Activated CD8-positive, alpha-beta T cell treated with anti-CD3 and anti-CD28 coated beads, Interleukin-2, amount 10 ng/mL, durations not matched to agents 7 days and 5 days (primary cell): ENCODE data around the gene SSBP2. TPM values are rescaled to one million over a fixed set of nuclear protein-coding genes. Genes with fewer than 3 reads are reported as not detected.

Experiments used
- ATAC-seq: fragments of 150-1000 bp; cut with Tn5 transposase; one replicate; pipeline ENCODE4 v1.10.0; 2021; ENCODE audit warnings: moderate library complexity
- CTCF ChIA-PET: fragments of 350-600 bp; sonication (Branson Sonifier 250); formaldehyde crosslinking; loops from one replicate; lab custom pipeline; 2021; ENCODE audit warnings: antibody characterized with exemption; lab: Charles Lee
- POLR2A ChIA-PET: fragments of 350-600 bp; sonication (Branson Sonifier 250); formaldehyde crosslinking; loops from one replicate; lab custom pipeline; 2021; ENCODE audit warnings: antibody characterized with exemption; lab: Charles Lee
- DNase-seq: peaks from one replicate; pipeline ENCODE4 v3.0.0-alpha.2; 2020
- H3K27ac Mint-ChIP-seq: one replicate; pipeline ENCODE4 v1.8.0; 2021; ENCODE audit warnings: mild to moderate bottlenecking, mixed read lengths
- H3K27me3 Mint-ChIP-seq: one replicate; pipeline ENCODE4 v1.8.0; 2021; ENCODE audit warnings: low read depth, mixed read lengths
- H3K36me3 Mint-ChIP-seq: one replicate; pipeline ENCODE4 v1.8.0; 2021; ENCODE audit warnings: low read depth, mixed read lengths
- H3K4me1 Mint-ChIP-seq: one replicate; pipeline ENCODE4 v1.8.0; 2021; ENCODE audit warnings: low read depth, mixed read lengths
- H3K4me3 Mint-ChIP-seq: one replicate; pipeline ENCODE4 v1.8.0; 2021; ENCODE audit warnings: mild to moderate bottlenecking, mixed read lengths
- H3K9me3 Mint-ChIP-seq: one replicate; pipeline ENCODE4 v1.8.0; 2022; ENCODE audit warnings: mixed read lengths; ENCODE audit not compliant: insufficient read depth
- total RNA-seq, 2 experiments: library from RNA; stranded (reverse); gene quantifications; one replicate each; pipeline ENCODE4 v1.2.3, GENCODE V29; 2021

Gene SSBP2
- total RNA-seq, 2 experiments from 2014 or later = 24.3 to 26.7 TPM

- CTCF ChIA-PET = interaction anchor here (0.7 kb wide), 1 partner anchor 24 kb away, joined by 3 read pairs; no protein-coding TSS in a partner anchor
- Mint-ChIP-seq H3K27ac (no peak overlapping the region), H3K36me3 (no peaks in the 10 kb centered on the region), H3K4me3 (no peak overlapping the region), H3K4me1 (no peaks in the 10 kb centered on the region), H3K27me3 (peaks cover 35% of the 10 kb centered on the region), H3K9me3 (no peaks in the 10 kb centered on the region)
- POLR2A ChIA-PET = no interaction called here
- DNase-seq (no peak), ATAC-seq (no peak)
These were observed 349.6 kb downstream of the SSBP2 start for GRCh38 chr5:81401266-81401665.

GRCh38 chr5:81400375-81400774 lies 350.5 kb downstream of the SSBP2 start:
- no peak for ATAC-seq
- no peaks in the 10 kb centered on the region for H3K36me3 Mint-ChIP-seq
- H3K27me3 Mint-ChIP-seq = peaks cover 41% of the 10 kb centered on the region
- CTCF ChIA-PET = no interaction called here
- H3K27ac Mint-ChIP-seq = no peak overlapping the region
- H3K4me3 Mint-ChIP-seq = no peak overlapping the region
- no peak for DNase-seq
- no peaks in the 10 kb centered on the region for H3K4me1 Mint-ChIP-seq
- H3K9me3 Mint-ChIP-seq = no peaks in the 10 kb centered on the region
- POLR2A ChIA-PET = no interaction called here

GRCh38 chr5:81398741-81399140 lies 352.2 kb downstream of the SSBP2 start:
- Mint-ChIP-seq H3K4me3 (no peak overlapping the region), H3K27me3 (peaks cover 48% of the 10 kb centered on the region), H3K9me3 (no peaks in the 10 kb centered on the region), H3K36me3 (no peaks in the 10 kb centered on the region), H3K27ac (no peak overlapping the region), H3K4me1 (no peaks in the 10 kb centered on the region)
- ChIA-PET POLR2A (interaction anchor here (0.6 kb wide), 2 partner anchors 200 to 508 kb away, joined by 4 to 5 read pairs; no protein-coding TSS in a partner anchor), CTCF (no interaction called here)
- ATAC-seq (no peak), DNase-seq (no peak)

- no peaks in the 10 kb centered on the region for H3K36me3 Mint-ChIP-seq
- H3K4me1 Mint-ChIP-seq = peaks cover 3% of the 10 kb centered on the region
- H3K9me3 Mint-ChIP-seq = no peaks in the 10 kb centered on the region
- DNase-seq = no peak
- no peak overlapping the region for H3K4me3 Mint-ChIP-seq
- no peak for ATAC-seq
- no peak overlapping the region for H3K27ac Mint-ChIP-seq
- ChIA-PET POLR2A (no interaction called here), CTCF (no interaction called here)
- H3K27me3 Mint-ChIP-seq = peaks cover 60% of the 10 kb centered on the region
These were observed 353.7 kb downstream of the SSBP2 start for GRCh38 chr5:81397176-81397575.

- no peaks in the 10 kb centered on the region for H3K36me3 Mint-ChIP-seq
- no peak for ATAC-seq
- H3K9me3 Mint-ChIP-seq = no peaks in the 10 kb centered on the region
- no peak overlapping the region for H3K4me3 Mint-ChIP-seq
- H3K27ac Mint-ChIP-seq = no peak overlapping the region
- ChIA-PET POLR2A (no interaction called here), CTCF (interaction anchor here (1.6 kb wide), 1 partner anchor 30 kb away, joined by 3 read pairs; no protein-coding TSS in a partner anchor)
- peaks cover 58% of the 10 kb centered on the region for H3K27me3 Mint-ChIP-seq
- no peak for DNase-seq
- peaks cover 3% of the 10 kb centered on the region for H3K4me1 Mint-ChIP-seq
These were observed 355.6 kb downstream of the SSBP2 start for GRCh38 chr5:81395262-81395661.

GRCh38 chr5:81393783-81394718 lies 356.8 kb downstream of the SSBP2 start, which contains the start of gene ACOT12:
TSS of gene ACOT12 (minus strand) at chr5:81394134. CDS start at chr5:81394114, 20 bp downstream.
- Mint-ChIP-seq H3K27me3 (peaks cover 54% of the 10 kb centered on the region), H3K4me1 (peaks cover 3% of the 10 kb centered on the region), H3K27ac (no peak within 1 kb of the TSS), H3K4me3 (peak within 1 kb of the TSS; percentile 45), H3K36me3 (no peaks in the 10 kb centered on the region), H3K9me3 (no peaks in the 10 kb centered on the region)
- ATAC-seq (peak; percentile 58), DNase-seq (no peak)
- ChIA-PET POLR2A (no interaction called here), CTCF (interaction anchor here (0.9 kb wide), 1 partner anchor 457 kb away, joined by 3 read pairs; no protein-coding TSS in a partner anchor)

- POLR2A ChIA-PET = no interaction called here
- DNase-seq (no peak), ATAC-seq (no peak)
- Mint-ChIP-seq H3K4me1 (peaks cover 3% of the 10 kb centered on the region), H3K36me3 (no peaks in the 10 kb centered on the region), H3K4me3 (peak overlapping the region; percentile 31), H3K27me3 (peaks cover 55% of the 10 kb centered on the region), H3K9me3 (no peaks in the 10 kb centered on the region), H3K27ac (no peak overlapping the region)
- CTCF ChIA-PET = interaction anchor here (0.9 kb wide), 1 partner anchor 458 kb away, joined by 3 read pairs; no protein-coding TSS in a partner anchor
These were observed 357.5 kb downstream of the SSBP2 start for GRCh38 chr5:81393430-81393782.

GRCh38 chr5:81389025-81389424 lies 361.9 kb downstream of the SSBP2 start:
- H3K27ac Mint-ChIP-seq = no peak overlapping the region
- H3K36me3 Mint-ChIP-seq = no peaks in the 10 kb centered on the region
- DNase-seq = no peak
- ChIA-PET POLR2A (no interaction called here), CTCF (no interaction called here)
- no peaks in the 10 kb centered on the region for H3K9me3 Mint-ChIP-seq
- H3K4me1 Mint-ChIP-seq = peaks cover 3% of the 10 kb centered on the region
- H3K27me3 Mint-ChIP-seq = peaks cover 30% of the 10 kb centered on the region
- no peak overlapping the region for H3K4me3 Mint-ChIP-seq
- no peak for ATAC-seq

- ATAC-seq (no peak), DNase-seq (no peak)
- H3K4me1 Mint-ChIP-seq = no peaks in the 10 kb centered on the region
- ChIA-PET POLR2A (no interaction called here), CTCF (no interaction called here)
- H3K4me3 Mint-ChIP-seq = no peak overlapping the region
- no peaks in the 10 kb centered on the region for H3K9me3 Mint-ChIP-seq
- no peak overlapping the region for H3K27ac Mint-ChIP-seq
- no peaks in the 10 kb centered on the region for H3K36me3 Mint-ChIP-seq
- H3K27me3 Mint-ChIP-seq = peaks cover 25% of the 10 kb centered on the region
These were observed 362.7 kb downstream of the SSBP2 start for GRCh38 chr5:81388169-81388568.

GRCh38 chr5:81383867-81384266 lies 367.0 kb downstream of the SSBP2 start:
- Mint-ChIP-seq H3K4me1 (no peaks in the 10 kb centered on the region), H3K27me3 (peaks cover 7% of the 10 kb centered on the region), H3K27ac (no peak overlapping the region), H3K4me3 (no peak overlapping the region), H3K9me3 (no peaks in the 10 kb centered on the region), H3K36me3 (no peaks in the 10 kb centered on the region)
- ATAC-seq (no peak), DNase-seq (no peak)
- ChIA-PET CTCF (no interaction called here), POLR2A (no interaction called here)

- DNase-seq = no peak
- H3K9me3 Mint-ChIP-seq = no peaks in the 10 kb centered on the region
- H3K4me3 Mint-ChIP-seq = no peak overlapping the region
- H3K4me1 Mint-ChIP-seq = peaks cover 5% of the 10 kb centered on the region
- ATAC-seq = no peak
- no peaks in the 10 kb centered on the region for H3K36me3 Mint-ChIP-seq
- H3K27me3 Mint-ChIP-seq = peaks cover 10% of the 10 kb centered on the region
- CTCF ChIA-PET = interaction anchor here (0.6 kb wide), 1 partner anchor 65 kb away, joined by 3 read pairs; no protein-coding TSS in a partner anchor
- POLR2A ChIA-PET = interaction anchor here (0.7 kb wide), 1 partner anchor 20 kb away, joined by 3 read pairs; no protein-coding TSS in a partner anchor
- no peak overlapping the region for H3K27ac Mint-ChIP-seq
These were observed 379.5 kb downstream of the SSBP2 start for GRCh38 chr5:81371354-81371876.

GRCh38 chr5:81370912-81371311 lies 380.0 kb downstream of the SSBP2 start:
- no peak for ATAC-seq
- H3K36me3 Mint-ChIP-seq = no peaks in the 10 kb centered on the region
- no peak overlapping the region for H3K27ac Mint-ChIP-seq
- POLR2A ChIA-PET = interaction anchor here (0.7 kb wide), 1 partner anchor 20 kb away, joined by 3 read pairs; no protein-coding TSS in a partner anchor
- DNase-seq = no peak
- no peaks in the 10 kb centered on the region for H3K9me3 Mint-ChIP-seq
- CTCF ChIA-PET = interaction anchor here (0.6 kb wide), 1 partner anchor 66 kb away, joined by 3 read pairs; no protein-coding TSS in a partner anchor
- no peak overlapping the region for H3K4me3 Mint-ChIP-seq
- H3K27me3 Mint-ChIP-seq = peaks cover 7% of the 10 kb centered on the region
- H3K4me1 Mint-ChIP-seq = peaks cover 5% of the 10 kb centered on the region
